PFSK-1 (cell line): ENCODE data around the gene FMN1.

Experiments used
- FOXP2 ChIP-seq: optimal IDR thresholded peaks from 2 replicates; pipeline ENCODE3; 2011; ENCODE audit warnings: borderline replicate concordance, control low read depth, inconsistent platforms; ENCODE audit not compliant: insufficient read depth; ENCODE audit errors: extremely low read length, extremely low read depth
- POLR2AphosphoS5 ChIP-seq: IDR thresholded peaks from 2 replicates; pipeline ENCODE4 v1.6.1; 2012; ENCODE audit warnings: low read depth, mild to moderate bottlenecking, control low read depth, low read length, moderate library complexity
- SIN3A ChIP-seq: IDR thresholded peaks from 2 replicates; pipeline ENCODE4 v1.6.1; 2012; ENCODE audit warnings: mild to moderate bottlenecking, low read length, moderate library complexity, borderline replicate concordance; ENCODE audit not compliant: insufficient read depth
- TAF1 ChIP-seq: IDR thresholded peaks from 2 replicates; pipeline ENCODE4 v1.6.1; 2012; ENCODE audit warnings: low read length, control low read depth, borderline replicate concordance; ENCODE audit not compliant: insufficient read depth
- TF ChIP-seq, protein P1 (sequence below), 2 experiments: IDR thresholded peaks; 2 replicates each; pipeline versions ENCODE4 v1.6.1 to v1.8.0; 2011 to 2012; ENCODE audit warnings: low read depth in 2 of 2, low read length in 2 of 2, control low read depth in 1 of 2, inconsistent platforms in 1 of 2, mild to moderate bottlenecking in 1 of 2, moderate library complexity in 1 of 2; ENCODE audit not compliant: insufficient read depth in 1 of 2

DNA sequence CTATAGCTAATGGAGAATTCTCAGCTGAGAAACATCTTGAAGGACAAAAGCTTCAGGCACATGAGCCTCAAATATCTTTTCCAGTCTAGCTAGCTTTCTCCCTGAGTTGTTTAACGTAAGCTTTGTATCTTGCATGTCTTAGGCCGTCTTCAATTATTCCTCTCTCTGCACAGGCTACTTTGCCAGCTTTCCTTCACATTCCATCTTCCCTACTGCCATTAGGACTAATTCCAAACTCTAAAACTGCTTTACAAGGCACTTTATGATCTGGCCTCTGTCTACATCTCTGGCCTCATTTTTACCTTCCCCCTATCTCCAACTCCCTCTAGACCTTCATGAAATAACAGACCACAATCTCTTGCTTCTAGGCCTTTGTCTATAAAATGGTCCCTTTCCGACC, 305.3 kb downstream of the FMN1 start:
- no peak for TF ChIP-seq POLR2AphosphoS5
- TF ChIP-seq TAF1: no peak
- TF ChIP-seq, protein P1, sequence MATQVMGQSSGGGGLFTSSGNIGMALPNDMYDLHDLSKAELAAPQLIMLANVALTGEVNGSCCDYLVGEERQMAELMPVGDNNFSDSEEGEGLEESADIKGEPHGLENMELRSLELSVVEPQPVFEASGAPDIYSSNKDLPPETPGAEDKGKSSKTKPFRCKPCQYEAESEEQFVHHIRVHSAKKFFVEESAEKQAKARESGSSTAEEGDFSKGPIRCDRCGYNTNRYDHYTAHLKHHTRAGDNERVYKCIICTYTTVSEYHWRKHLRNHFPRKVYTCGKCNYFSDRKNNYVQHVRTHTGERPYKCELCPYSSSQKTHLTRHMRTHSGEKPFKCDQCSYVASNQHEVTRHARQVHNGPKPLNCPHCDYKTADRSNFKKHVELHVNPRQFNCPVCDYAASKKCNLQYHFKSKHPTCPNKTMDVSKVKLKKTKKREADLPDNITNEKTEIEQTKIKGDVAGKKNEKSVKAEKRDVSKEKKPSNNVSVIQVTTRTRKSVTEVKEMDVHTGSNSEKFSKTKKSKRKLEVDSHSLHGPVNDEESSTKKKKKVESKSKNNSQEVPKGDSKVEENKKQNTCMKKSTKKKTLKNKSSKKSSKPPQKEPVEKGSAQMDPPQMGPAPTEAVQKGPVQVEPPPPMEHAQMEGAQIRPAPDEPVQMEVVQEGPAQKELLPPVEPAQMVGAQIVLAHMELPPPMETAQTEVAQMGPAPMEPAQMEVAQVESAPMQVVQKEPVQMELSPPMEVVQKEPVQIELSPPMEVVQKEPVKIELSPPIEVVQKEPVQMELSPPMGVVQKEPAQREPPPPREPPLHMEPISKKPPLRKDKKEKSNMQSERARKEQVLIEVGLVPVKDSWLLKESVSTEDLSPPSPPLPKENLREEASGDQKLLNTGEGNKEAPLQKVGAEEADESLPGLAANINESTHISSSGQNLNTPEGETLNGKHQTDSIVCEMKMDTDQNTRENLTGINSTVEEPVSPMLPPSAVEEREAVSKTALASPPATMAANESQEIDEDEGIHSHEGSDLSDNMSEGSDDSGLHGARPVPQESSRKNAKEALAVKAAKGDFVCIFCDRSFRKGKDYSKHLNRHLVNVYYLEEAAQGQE (IDR thresholded peaks at IDR 0.05; ENCODE audit: insufficient read depth in 1 of 2, low read depth in 2 of 2, low read length in 2 of 2): no peak
- no peak for TF ChIP-seq SIN3A
- no peak for TF ChIP-seq FOXP2
